ENCODE results near the gene PDIA2. TPM values are rescaled to one million over a fixed set of nuclear protein-coding genes. Genes with fewer than 3 reads are reported as not detected.
"Not testable (repeated sequence)": the region's sequence is repeated elsewhere in the genome, so short reads cannot be mapped to it uniquely, and the experiment has no call there.

The PDIA2 gene
- total RNA-seq (2014; rRNA removed; shearing (Covaris generic)), result 0.46 TPM in 1 of 2 replicates, not detected in the other

GRCh38 chr16:283033-283805, at the start of gene PDIA2:
Gene PDIA2, plus strand, starts transcription at chr16:283164. Its CDS starts 6 bp downstream, at chr16:283170.
- DNase-seq (ENCODE audit: low read depth), result no peak

GRCh38 chr16:234468-235305, 48.3 kb upstream of the PDIA2 start, which contains the start of gene FAM234A:
Gene FAM234A, plus strand, starts transcription at chr16:234821. Its CDS starts 19,593 bp downstream, at chr16:254414.
- peak; percentile 93 for DNase-seq (ENCODE audit: low read depth)

GRCh38 chr16:239948-240277, 43.1 kb upstream of the PDIA2 start:
- no peak for DNase-seq (ENCODE audit: low read depth)

GRCh38 chr16:240559-240958, 42.4 kb upstream of the PDIA2 start:
- no peak for DNase-seq (ENCODE audit: low read depth)

- DNase-seq (ENCODE audit: low read depth), result no peak
Observed at GRCh38 chr16:242281-242680, 40.7 kb upstream of the PDIA2 start.

GRCh38 chr16:243348-243747, 39.6 kb upstream of the PDIA2 start:
- DNase-seq (ENCODE audit: low read depth), result no peak

GRCh38 chr16:245105-245504, 37.9 kb upstream of the PDIA2 start:
- DNase-seq (ENCODE audit: low read depth), result no peak

GRCh38 chr16:247027-247426, 35.9 kb upstream of the PDIA2 start:
- no peak for DNase-seq (ENCODE audit: low read depth)

- no peak for DNase-seq (ENCODE audit: low read depth)
Observed at GRCh38 chr16:249431-249830, 33.5 kb upstream of the PDIA2 start.

GRCh38 chr16:252366-253337, 30.3 kb upstream of the PDIA2 start:
- no peak for DNase-seq (ENCODE audit: low read depth)

GRCh38 chr16:253833-254232, 29.1 kb upstream of the PDIA2 start:
- no peak for DNase-seq (ENCODE audit: low read depth)

GRCh38 chr16:254461-254860, 28.5 kb upstream of the PDIA2 start:
- no peak for DNase-seq (ENCODE audit: low read depth)

GRCh38 chr16:255183-255582, 27.8 kb upstream of the PDIA2 start:
- DNase-seq (ENCODE audit: low read depth), result no peak

- DNase-seq (ENCODE audit: low read depth), result not testable (repeated sequence)
Observed at GRCh38 chr16:258091-258490, 24.9 kb upstream of the PDIA2 start.

GRCh38 chr16:259226-259625, 23.7 kb upstream of the PDIA2 start:
- DNase-seq (ENCODE audit: low read depth), result no peak

- no peak for DNase-seq (ENCODE audit: low read depth)
Observed at GRCh38 chr16:259814-260253, 23.1 kb upstream of the PDIA2 start.

GRCh38 chr16:260326-260725, 22.6 kb upstream of the PDIA2 start:
- no peak for DNase-seq (ENCODE audit: low read depth)

- no peak for DNase-seq (ENCODE audit: low read depth)
Observed at GRCh38 chr16:261031-261691, 21.8 kb upstream of the PDIA2 start.

- DNase-seq (ENCODE audit: low read depth), result no peak
Observed at GRCh38 chr16:262121-262745, 20.7 kb upstream of the PDIA2 start.

- DNase-seq (ENCODE audit: low read depth), result no peak
Observed at GRCh38 chr16:263182-263774, 19.7 kb upstream of the PDIA2 start.

All from Daoy (cell line).